ENCODE data around the gene ADAP1. TPM values are rescaled to one million over a fixed set of nuclear protein-coding genes. Genes with fewer than 3 reads are reported as not detected.

ADAP1 gene
- polyA plus RNA-seq, 1 donor (not counting 4 experiments of a cell fraction or from before 2014, with no cell fraction given): 4.3 TPM

DNA sequence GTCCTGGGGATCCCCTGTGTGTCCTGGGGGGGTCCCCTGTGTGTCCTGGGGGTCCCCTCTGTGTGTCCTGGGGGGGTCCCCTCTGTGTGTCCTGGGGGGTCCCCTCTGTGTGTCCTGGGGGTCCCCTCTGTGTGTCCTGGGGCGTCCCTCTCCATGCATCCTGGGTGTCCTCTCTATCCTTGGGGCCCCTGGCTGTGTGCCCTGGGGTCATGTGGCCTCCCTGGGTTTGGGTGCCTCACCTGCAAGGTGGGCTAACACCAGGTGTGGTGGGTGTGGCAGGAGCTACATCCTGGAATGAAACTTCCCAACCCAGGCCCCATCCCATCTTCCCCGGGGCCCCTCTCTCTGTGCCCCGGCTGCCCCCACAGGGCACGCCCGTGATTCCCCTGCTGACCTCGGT lies 33.4 kb upstream of the ADAP1 start:
- DNase-seq (ENCODE audit: low read depth, low spot score) (no peak), FAIRE-seq (no peak)
- Histone ChIP-seq H3K27ac (ENCODE audit: control insufficient read depth, insufficient read depth, low read length) (no peak overlapping the region), H3K27me3 (ENCODE audit: control insufficient read depth, extremely low read depth, insufficient read depth, low read length) (peaks cover 47% of the 10 kb centered on the region), H3K4me1 (ENCODE audit: control insufficient read depth, extremely low read depth, insufficient read depth, low read length) (no peaks in the 10 kb centered on the region), H3K36me3 (ENCODE audit: control insufficient read depth in 2 of 2, extremely low read depth in 1 of 2, insufficient read depth in 2 of 2, low read length in 2 of 2) (no peaks in the 10 kb centered on the region), H3K9me3 (ENCODE audit: control insufficient read depth, low read depth, low read length) (no peaks in the 10 kb centered on the region), H3K4me3 (ENCODE audit: control insufficient read depth in 2 of 3, extremely low read depth in 1 of 3, insufficient read depth in 2 of 3, low read depth in 1 of 3, low read length in 3 of 3) (no peak overlapping the region), H3K9ac (ENCODE audit: control insufficient read depth, extremely low read depth, insufficient read depth, low read length) (no peak overlapping the region), H3K79me2 (ENCODE audit: control insufficient read depth, insufficient read depth, low read length) (no peaks in the 10 kb centered on the region), H2AFZ (ENCODE audit: control insufficient read depth, low read length) (no peak overlapping the region), H3K9me1 (ENCODE audit: control insufficient read depth, extremely low read depth, insufficient read depth, low read length) (no peaks in the 10 kb centered on the region), H4K20me1 (ENCODE audit: control insufficient read depth, extremely low read depth, insufficient read depth, low read length) (no peaks in the 10 kb centered on the region), H3K4me2 (ENCODE audit: control insufficient read depth, extremely low read depth, insufficient read depth, low read depth, low read length) (no peak overlapping the region)
- no peak for TF ChIP-seq EZH2 (IDR thresholded peaks at IDR 0.05; ENCODE audit: low read length)
- TF ChIP-seq, protein P1, sequence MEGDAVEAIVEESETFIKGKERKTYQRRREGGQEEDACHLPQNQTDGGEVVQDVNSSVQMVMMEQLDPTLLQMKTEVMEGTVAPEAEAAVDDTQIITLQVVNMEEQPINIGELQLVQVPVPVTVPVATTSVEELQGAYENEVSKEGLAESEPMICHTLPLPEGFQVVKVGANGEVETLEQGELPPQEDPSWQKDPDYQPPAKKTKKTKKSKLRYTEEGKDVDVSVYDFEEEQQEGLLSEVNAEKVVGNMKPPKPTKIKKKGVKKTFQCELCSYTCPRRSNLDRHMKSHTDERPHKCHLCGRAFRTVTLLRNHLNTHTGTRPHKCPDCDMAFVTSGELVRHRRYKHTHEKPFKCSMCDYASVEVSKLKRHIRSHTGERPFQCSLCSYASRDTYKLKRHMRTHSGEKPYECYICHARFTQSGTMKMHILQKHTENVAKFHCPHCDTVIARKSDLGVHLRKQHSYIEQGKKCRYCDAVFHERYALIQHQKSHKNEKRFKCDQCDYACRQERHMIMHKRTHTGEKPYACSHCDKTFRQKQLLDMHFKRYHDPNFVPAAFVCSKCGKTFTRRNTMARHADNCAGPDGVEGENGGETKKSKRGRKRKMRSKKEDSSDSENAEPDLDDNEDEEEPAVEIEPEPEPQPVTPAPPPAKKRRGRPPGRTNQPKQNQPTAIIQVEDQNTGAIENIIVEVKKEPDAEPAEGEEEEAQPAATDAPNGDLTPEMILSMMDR (optimal IDR thresholded peaks at IDR 0.05 in 1 of 3, IDR thresholded peaks at IDR 0.05 in 1 of 3, conservative IDR thresholded peaks at IDR 0.05 in 1 of 3; ENCODE audit: extremely low read depth in 1 of 3, insufficient read depth in 2 of 3, low read length in 3 of 3): no peak
- dilution Hi-C loops (cut with MboI; ENCODE audit: extremely low pct_ligation_motif_present, low sequenced_read_pairs): no loop called here

DNA sequence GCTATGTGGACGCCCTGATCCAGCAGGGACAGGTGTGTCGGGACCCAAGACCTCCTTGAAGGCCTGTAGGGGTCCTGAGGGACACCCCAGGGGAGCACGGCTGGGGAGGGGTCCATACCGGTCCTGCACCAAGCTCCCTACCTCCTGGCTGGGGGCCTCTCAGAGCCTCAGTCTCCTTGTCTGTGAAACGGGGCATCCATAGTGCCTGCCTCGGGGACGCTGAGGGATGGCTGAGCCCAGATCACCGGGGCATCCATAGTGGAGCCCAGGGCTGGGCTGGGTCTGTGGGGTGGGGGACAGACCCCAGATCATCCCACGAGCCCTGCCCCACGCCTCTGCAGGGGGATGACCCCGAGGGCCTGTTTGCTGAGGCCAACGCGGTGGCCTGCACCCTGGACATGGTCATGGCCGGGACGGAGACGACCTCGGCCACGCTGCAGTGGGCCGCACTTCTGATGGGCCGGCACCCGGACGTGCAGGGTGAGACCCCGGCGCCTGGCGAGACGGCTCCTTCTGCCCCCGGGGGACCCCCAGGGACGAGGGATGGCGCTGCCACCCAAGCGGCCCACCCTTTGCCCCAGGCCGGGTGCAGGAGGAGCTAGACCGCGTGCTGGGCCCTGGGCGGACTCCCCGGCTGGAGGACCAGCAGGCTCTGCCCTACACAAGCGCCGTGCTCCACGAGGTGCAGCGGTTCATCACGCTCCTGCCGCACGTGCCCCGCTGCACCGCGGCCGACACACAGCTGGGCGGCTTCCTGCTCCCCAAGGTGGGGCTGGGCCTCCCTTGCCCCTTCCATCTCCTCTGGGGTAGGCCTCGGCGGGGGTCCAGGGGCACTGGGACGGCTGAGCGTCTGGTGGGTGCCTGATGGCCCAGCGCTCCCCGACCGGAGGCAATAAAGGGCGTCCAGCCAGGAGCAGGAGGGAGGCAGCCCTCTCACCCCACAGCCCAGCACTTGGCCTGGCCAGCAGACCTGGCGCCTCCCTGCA lies 32.6 kb upstream of the ADAP1 start:
- Histone ChIP-seq H3K27me3 (ENCODE audit: control insufficient read depth, extremely low read depth, insufficient read depth, low read length) (peaks cover 46% of the 10 kb centered on the region), H4K20me1 (ENCODE audit: control insufficient read depth, extremely low read depth, insufficient read depth, low read length) (no peaks in the 10 kb centered on the region), H2AFZ (ENCODE audit: control insufficient read depth, low read length) (no peak overlapping the region), H3K4me3 (ENCODE audit: control insufficient read depth in 2 of 3, extremely low read depth in 1 of 3, insufficient read depth in 2 of 3, low read depth in 1 of 3, low read length in 3 of 3) (no peak overlapping the region), H3K9ac (ENCODE audit: control insufficient read depth, extremely low read depth, insufficient read depth, low read length) (no peak overlapping the region), H3K27ac (ENCODE audit: control insufficient read depth, insufficient read depth, low read length) (no peak overlapping the region), H3K4me1 (ENCODE audit: control insufficient read depth, extremely low read depth, insufficient read depth, low read length) (peaks cover 2% of the 10 kb centered on the region), H3K9me3 (ENCODE audit: control insufficient read depth, low read depth, low read length) (no peaks in the 10 kb centered on the region), H3K4me2 (ENCODE audit: control insufficient read depth, extremely low read depth, insufficient read depth, low read depth, low read length) (no peak overlapping the region), H3K36me3 (ENCODE audit: control insufficient read depth in 2 of 2, extremely low read depth in 1 of 2, insufficient read depth in 2 of 2, low read length in 2 of 2) (no peaks in the 10 kb centered on the region), H3K79me2 (ENCODE audit: control insufficient read depth, insufficient read depth, low read length) (no peaks in the 10 kb centered on the region), H3K9me1 (ENCODE audit: control insufficient read depth, extremely low read depth, insufficient read depth, low read length) (no peaks in the 10 kb centered on the region)
- FAIRE-seq (no peak), DNase-seq (ENCODE audit: low read depth, low spot score) (no peak)
- dilution Hi-C loops (cut with MboI; ENCODE audit: extremely low pct_ligation_motif_present, low sequenced_read_pairs): no loop called here
- TF ChIP-seq, protein P1 (optimal IDR thresholded peaks at IDR 0.05 in 1 of 3, IDR thresholded peaks at IDR 0.05 in 1 of 3, conservative IDR thresholded peaks at IDR 0.05 in 1 of 3; ENCODE audit: extremely low read depth in 1 of 3, insufficient read depth in 2 of 3, low read length in 3 of 3): no peak
- no peak for TF ChIP-seq EZH2 (IDR thresholded peaks at IDR 0.05; ENCODE audit: low read length)

Measured in keratinocyte (primary cell).